22Rv1 (cell line): ENCODE results near the gene P2RY2.

Experiments
- H3K27ac ChIP-seq: fragments of 450-650 bp; 2 replicates; pipeline ENCODE4 v1.5.1; 2017
- ZFX ChIP-seq: fragments of 450-650 bp; IDR thresholded peaks from 2 replicates; pipeline ENCODE4 v1.6.1; 2017; ENCODE audit warnings: antibody characterized with exemption, borderline replicate concordance
- TF ChIP-seq, protein P1 (sequence below): fragments of 450-650 bp; IDR thresholded peaks from 2 replicates; pipeline ENCODE4 v1.5.1; 2017; ENCODE audit warnings: mild to moderate bottlenecking

The P2RY2 gene

DNA sequence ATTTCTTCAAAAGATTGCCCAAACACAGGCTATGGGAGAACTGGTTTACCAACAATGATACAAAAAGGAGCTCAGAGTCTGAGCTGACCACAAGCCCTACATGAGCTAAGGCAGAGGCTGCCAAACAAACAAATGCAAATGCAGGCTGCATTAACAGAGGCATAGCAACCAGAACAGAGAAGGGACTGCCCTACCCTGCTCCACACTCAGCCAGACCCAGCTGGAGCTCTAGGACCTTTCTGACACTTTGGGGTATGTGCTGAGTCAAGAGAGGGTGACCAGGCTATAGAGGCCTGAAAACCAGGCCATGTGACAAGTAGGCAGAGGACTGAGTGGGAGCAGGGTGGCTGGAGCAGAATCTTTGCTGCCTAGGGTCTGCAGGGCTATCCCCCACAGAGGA lies 17.8 kb upstream of the P2RY2 start:
- TF ChIP-seq ZFX: no peak
- H3K27ac ChIP-seq: no peak overlapping the region

- no peak overlapping the region for H3K27ac ChIP-seq
- TF ChIP-seq, protein P1, sequence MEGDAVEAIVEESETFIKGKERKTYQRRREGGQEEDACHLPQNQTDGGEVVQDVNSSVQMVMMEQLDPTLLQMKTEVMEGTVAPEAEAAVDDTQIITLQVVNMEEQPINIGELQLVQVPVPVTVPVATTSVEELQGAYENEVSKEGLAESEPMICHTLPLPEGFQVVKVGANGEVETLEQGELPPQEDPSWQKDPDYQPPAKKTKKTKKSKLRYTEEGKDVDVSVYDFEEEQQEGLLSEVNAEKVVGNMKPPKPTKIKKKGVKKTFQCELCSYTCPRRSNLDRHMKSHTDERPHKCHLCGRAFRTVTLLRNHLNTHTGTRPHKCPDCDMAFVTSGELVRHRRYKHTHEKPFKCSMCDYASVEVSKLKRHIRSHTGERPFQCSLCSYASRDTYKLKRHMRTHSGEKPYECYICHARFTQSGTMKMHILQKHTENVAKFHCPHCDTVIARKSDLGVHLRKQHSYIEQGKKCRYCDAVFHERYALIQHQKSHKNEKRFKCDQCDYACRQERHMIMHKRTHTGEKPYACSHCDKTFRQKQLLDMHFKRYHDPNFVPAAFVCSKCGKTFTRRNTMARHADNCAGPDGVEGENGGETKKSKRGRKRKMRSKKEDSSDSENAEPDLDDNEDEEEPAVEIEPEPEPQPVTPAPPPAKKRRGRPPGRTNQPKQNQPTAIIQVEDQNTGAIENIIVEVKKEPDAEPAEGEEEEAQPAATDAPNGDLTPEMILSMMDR: no peak
- no peak for TF ChIP-seq ZFX
Observed at GRCh38 chr11:73201249-73201648, 16.8 kb upstream of the P2RY2 start.

- TF ChIP-seq ZFX: no peak
- TF ChIP-seq, protein P1: no peak
- H3K27ac ChIP-seq: no peak overlapping the region
Observed at GRCh38 chr11:73201888-73202780, 15.9 kb upstream of the P2RY2 start.

DNA sequence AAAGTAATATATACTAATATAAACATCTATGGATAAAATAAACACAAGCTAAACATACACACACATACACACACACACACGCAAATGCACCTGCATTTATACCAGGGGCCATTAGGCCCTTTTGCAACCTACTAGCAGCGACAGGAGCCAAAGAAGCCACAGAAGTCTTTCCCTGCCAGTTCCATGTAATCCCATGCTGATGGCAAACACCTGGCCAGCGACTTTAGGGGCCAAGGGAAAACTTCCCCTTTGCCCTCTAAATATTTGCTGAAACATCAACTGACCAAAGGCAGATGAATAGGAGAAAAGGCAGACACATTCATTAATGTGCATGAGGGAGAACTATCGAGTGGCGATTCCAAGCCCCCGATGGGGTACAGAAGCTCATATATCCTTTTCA lies 14.8 kb upstream of the P2RY2 start:
- no peak overlapping the region for H3K27ac ChIP-seq
- TF ChIP-seq ZFX: no peak
- TF ChIP-seq, protein P1: no peak

GRCh38 chr11:73203790-73204189 lies 14.3 kb upstream of the P2RY2 start:
- no peak overlapping the region for H3K27ac ChIP-seq
- TF ChIP-seq, protein P1: no peak
- TF ChIP-seq ZFX: no peak

DNA sequence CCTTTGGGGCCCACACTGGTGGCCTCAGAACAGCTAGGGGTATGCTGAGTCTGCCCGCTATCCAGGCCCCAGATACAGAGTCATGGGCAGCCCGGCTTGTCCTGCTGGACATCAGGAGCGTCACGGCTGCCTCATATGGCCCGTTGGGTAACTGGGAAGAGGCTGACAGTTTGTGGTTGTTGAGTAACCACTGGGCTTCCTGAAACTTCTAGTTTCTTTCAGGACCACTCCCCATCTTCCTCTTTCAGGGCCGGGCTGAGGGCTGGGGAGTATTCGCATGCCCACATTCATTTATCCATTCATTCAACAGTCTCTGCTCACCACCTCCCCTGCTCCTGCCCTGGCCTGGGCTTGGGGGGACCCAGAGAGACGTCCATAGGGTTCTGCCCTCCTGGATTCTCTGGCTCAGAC lies 13.4 kb upstream of the P2RY2 start:
- TF ChIP-seq, protein P1: no peak
- no peak for TF ChIP-seq ZFX
- no peak overlapping the region for H3K27ac ChIP-seq

GRCh38 chr11:73205661-73206343 lies 12.3 kb upstream of the P2RY2 start:
- TF ChIP-seq, protein P1: no peak
- TF ChIP-seq ZFX: no peak
- no peak overlapping the region for H3K27ac ChIP-seq
